HepG2 (cell line): ENCODE data around the gene PSMB1.

Source experiments
- ATF7 ChIP-seq, 2 experiments: fragments of 450-650 bp in 1 of 2; sonication (generic) in 1 of 2; formaldehyde crosslinking in 1 of 2; IDR thresholded peaks; 2 replicates each; pipeline versions ENCODE4 v1.4.0 to v1.6.1; 2016 to 2020; ENCODE audit warnings: antibody characterized with exemption in 1 of 2, mild to moderate bottlenecking in 1 of 2, missing genetic modification reagents in 1 of 2
- CAMTA2 ChIP-seq: sonication (generic); formaldehyde crosslinking; IDR thresholded peaks from 2 replicates; pipeline ENCODE4 v1.4.0; 2020; ENCODE audit warnings: mild to moderate bottlenecking, missing genetic modification reagents, borderline replicate concordance
- CTCF ChIP-seq: sonication (generic); formaldehyde crosslinking; IDR thresholded peaks from 2 replicates; pipeline ENCODE4 v1.5.0; 2020; ENCODE audit warnings: mild to moderate bottlenecking, missing genetic modification reagents, moderate library complexity
- FOXK2 ChIP-seq: fragments of 450-650 bp; IDR thresholded peaks from 2 replicates; pipeline ENCODE4 v1.6.1; 2016
- KAT7 ChIP-seq: IDR thresholded peaks from 2 replicates; pipeline ENCODE4 v1.6.1; 2018; ENCODE audit warnings: borderline replicate concordance, missing compliant biosample characterization
- SAFB2 ChIP-seq: sonication (generic); formaldehyde crosslinking; IDR thresholded peaks from 2 replicates; pipeline ENCODE4 v1.5.1; 2020; ENCODE audit warnings: missing genetic modification reagents, low read depth, mild to moderate bottlenecking, borderline replicate concordance
- SALL2 ChIP-seq: sonication (generic); formaldehyde crosslinking; IDR thresholded peaks from 2 replicates; pipeline ENCODE4 v1.8.1; 2023; ENCODE audit warnings: mild to moderate bottlenecking, missing genetic modification reagents, inconsistent platforms
- THYN1 ChIP-seq: sonication (generic); formaldehyde crosslinking; IDR thresholded peaks from 2 replicates; pipeline ENCODE4 v1.8.1; 2023; ENCODE audit warnings: low read depth, mild to moderate bottlenecking, moderate library complexity, missing genetic modification reagents, borderline replicate concordance
- USF2 ChIP-seq, 2 experiments: sonication (generic) in 1 of 2; formaldehyde crosslinking in 1 of 2; IDR thresholded peaks; 2 replicates each; pipeline versions ENCODE4 v1.5.1 to v1.6.1; 2011 to 2020; ENCODE audit warnings: borderline replicate concordance in 1 of 2, low read depth in 1 of 2, low read length in 1 of 2, mild to moderate bottlenecking in 1 of 2, missing genetic modification reagents in 1 of 2, moderate library complexity in 1 of 2
- ZFP91 ChIP-seq: sonication (generic); formaldehyde crosslinking; IDR thresholded peaks from 2 replicates; pipeline ENCODE4 v1.9.0; 2022; ENCODE audit warnings: missing genetic modification reagents, mild to moderate bottlenecking, borderline replicate concordance
- ZNF292 ChIP-seq: sonication (generic); formaldehyde crosslinking; IDR thresholded peaks from 2 replicates; pipeline ENCODE4 v1.8.1; 2022; ENCODE audit warnings: mild to moderate bottlenecking, low read depth, missing genetic modification reagents, borderline replicate concordance

- TF ChIP-seq CTCF (CRISPR knock-in tag): no peak
- no peak for TF ChIP-seq KAT7
- no peak for TF ChIP-seq SAFB2
- TF ChIP-seq FOXK2: no peak
- TF ChIP-seq CAMTA2: no peak
- no peak for TF ChIP-seq ZFP91 (CRISPR knock-in tag)
- TF ChIP-seq USF2 (IDR thresholded peaks at IDR 0.05; ENCODE audit: low read depth, low read length): no peak
- no peak for TF ChIP-seq USF2 (CRISPR knock-in tag; IDR thresholded peaks at IDR 0.05; ENCODE audit: borderline replicate concordance)
- TF ChIP-seq ZNF292 (CRISPR knock-in tag): no peak
- TF ChIP-seq ATF7 (IDR thresholded peaks at IDR 0.05): no peak
- no peak for TF ChIP-seq ATF7 (CRISPR knock-in tag; IDR thresholded peaks at IDR 0.05)
- TF ChIP-seq SALL2 (CRISPR knock-in tag): no peak
- TF ChIP-seq THYN1: no peak
Measured at GRCh38 chr6:170504479-170504878, 48.6 kb downstream of the PSMB1 start.
